Measurements from ENCODE around the gene ENPEP.
"Not testable (repeated sequence)": the region's sequence is repeated elsewhere in the genome, so short reads cannot be mapped to it uniquely, and the experiment has no call there.

ENPEP gene

GRCh38 chr4:110484767-110485166, 8.8 kb downstream of the ENPEP start:
- no peak for DNase-seq

- no peak for DNase-seq
Measured at GRCh38 chr4:110485452-110485851, 9.5 kb downstream of the ENPEP start.

- DNase-seq = no peak
Measured at GRCh38 chr4:110486256-110486655, 10.3 kb downstream of the ENPEP start.

GRCh38 chr4:110486850-110487249, 10.9 kb downstream of the ENPEP start:
- not testable (repeated sequence) for DNase-seq

GRCh38 chr4:110487873-110488272, 11.9 kb downstream of the ENPEP start:
- DNase-seq = no peak

GRCh38 chr4:110489901-110490508, 14.1 kb downstream of the ENPEP start:
- no peak for DNase-seq

- no peak for DNase-seq
Measured at GRCh38 chr4:110492522-110492921, 16.6 kb downstream of the ENPEP start.

GRCh38 chr4:110493520-110493919, 17.6 kb downstream of the ENPEP start:
- DNase-seq = no peak

- DNase-seq = no peak
Measured at GRCh38 chr4:110498420-110498819, 22.5 kb downstream of the ENPEP start.

GRCh38 chr4:110499126-110499525, 23.2 kb downstream of the ENPEP start:
- DNase-seq = no peak

- no peak for DNase-seq
Measured at GRCh38 chr4:110501826-110502225, 25.9 kb downstream of the ENPEP start.

- DNase-seq = no peak
Measured at GRCh38 chr4:110503270-110504083, 27.5 kb downstream of the ENPEP start.

GRCh38 chr4:110504084-110504435, 28.1 kb downstream of the ENPEP start:
- DNase-seq = no peak

GRCh38 chr4:110505440-110505839, 29.5 kb downstream of the ENPEP start:
- DNase-seq = no peak

GRCh38 chr4:110508827-110509710, 33.1 kb downstream of the ENPEP start:
- DNase-seq = no peak

- DNase-seq = no peak
Measured at GRCh38 chr4:110510277-110510676, 34.3 kb downstream of the ENPEP start.

GRCh38 chr4:110510955-110511544, 35.1 kb downstream of the ENPEP start:
- DNase-seq = no peak

- no peak for DNase-seq
Measured at GRCh38 chr4:110512901-110513300, 36.9 kb downstream of the ENPEP start.

GRCh38 chr4:110514889-110515479, 39.0 kb downstream of the ENPEP start:
- no peak for DNase-seq

- no peak for DNase-seq
Measured at GRCh38 chr4:110515676-110516075, 39.7 kb downstream of the ENPEP start.

GRCh38 chr4:110516106-110516922, 40.4 kb downstream of the ENPEP start:
- no peak for DNase-seq
